Thymus (tissue), 11 donors: ENCODE measurements around the gene C5. TPM values are rescaled to one million over a fixed set of nuclear protein-coding genes. Genes with fewer than 3 reads are reported as not detected.

ENCODE experiments used
- DNase-seq, 9 donors: peaks; one replicate each; pipeline ENCODE4 v3.0.0-alpha.2; 2013; ENCODE audit warnings: low spot score in 9 of 9, low read depth in 6 of 9, missing footprints in 1 of 9
- H3K27ac ChIP-seq, 2 donors: one replicate each; pipeline ENCODE4 v1.5.1; 2013; ENCODE audit warnings: control low read depth in 1 of 2, low read depth in 1 of 2, low read length in 1 of 2, mild to moderate bottlenecking in 1 of 2, moderate library complexity in 1 of 2
- H3K27me3 ChIP-seq, 2 donors: one replicate each; pipeline ENCODE4 v1.5.1; 2013; ENCODE audit warnings: low read length in 1 of 2; ENCODE audit not compliant: control insufficient read depth in 2 of 2, insufficient read depth in 1 of 2
- H3K36me3 ChIP-seq, 2 donors: one replicate each; pipeline ENCODE4 v1.5.1; 2013; ENCODE audit warnings: low read length in 1 of 2, mild to moderate bottlenecking in 1 of 2, moderate library complexity in 1 of 2; ENCODE audit not compliant: control insufficient read depth in 2 of 2, insufficient read depth in 2 of 2
- H3K4me1 ChIP-seq, 2 donors: one replicate each; pipeline ENCODE4 v1.5.1; 2013; ENCODE audit warnings: low read length in 2 of 2; ENCODE audit not compliant: control insufficient read depth in 2 of 2, insufficient read depth in 2 of 2
- H3K4me3 ChIP-seq, 2 donors: one replicate each; pipeline ENCODE4 v1.5.1; 2013; ENCODE audit warnings: low read length in 2 of 2, control low read depth in 1 of 2, mild to moderate bottlenecking in 1 of 2
- H3K9me3 ChIP-seq, 2 donors: one replicate each; pipeline ENCODE4 v1.5.1; 2013; ENCODE audit warnings: low read length in 1 of 2, mild to moderate bottlenecking in 1 of 2; ENCODE audit not compliant: control insufficient read depth in 2 of 2, insufficient read depth in 1 of 2
- WGBS: extraction: QIAGEN DNeasy Blood & Tissue Kit; methylation state at CpG from one replicate; pipeline ENCODE4 v1.1.7; 2013; 5-methylcytosine and 5-hydroxymethylcytosine counted together
- polyA plus RNA-seq: library from polyadenylated mRNA; stranded (reverse); fragments of 200-250 nt; gene quantifications from one replicate; pipeline ENCODE4 v1.2.3, GENCODE V29; 2013
- total RNA-seq: library from RNA; stranded (reverse); fragments of 120-200 nt; gene quantifications from one replicate; pipeline ENCODE4 v1.2.4, GENCODE V29; 2013
- donor health status: healthy.

The C5 gene
- total and polyA plus RNA-seq, 2 donors, result 2.4 TPM

DNA sequence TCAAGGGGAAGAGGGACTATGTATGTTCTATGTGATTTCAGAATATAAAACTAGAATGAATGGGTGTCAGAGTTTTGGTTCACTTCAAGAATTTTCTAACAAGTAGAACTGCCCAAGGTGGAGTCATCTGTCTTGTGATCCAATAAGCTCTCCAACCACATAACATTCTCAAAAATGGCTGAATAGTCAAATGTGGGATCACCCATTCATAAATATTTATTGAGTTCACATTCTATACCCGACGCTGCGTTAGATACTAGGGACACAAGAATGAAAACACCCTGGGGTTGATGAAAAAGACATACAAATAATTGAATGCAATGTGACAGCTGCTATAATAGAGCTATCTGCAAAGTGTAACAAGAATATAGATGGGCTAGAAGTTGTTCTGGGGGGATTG, 88.1 kb downstream of the C5 start:
- DNase-seq, result no peak
- Histone ChIP-seq H3K27ac (no peak overlapping the region), H3K4me1 (no peaks in the 10 kb centered on the region), H3K27me3 (no peaks in the 10 kb centered on the region), H3K9me3 (no peaks in the 10 kb centered on the region), H3K36me3 (no peaks in the 10 kb centered on the region), H3K4me3 (no peak overlapping the region)
- WGBS, result 98% methylated on average over 3 of the region's 3 CpGs

- Histone ChIP-seq H3K9me3 (no peaks in the 10 kb centered on the region), H3K27me3 (no peaks in the 10 kb centered on the region), H3K4me3 (no peak overlapping the region), H3K36me3 (no peaks in the 10 kb centered on the region), H3K27ac (no peak overlapping the region), H3K4me1 (no peaks in the 10 kb centered on the region)
- DNase-seq, result no peak
- WGBS, result 94% methylated on average over 1 of the region's 1 CpG
Observed at GRCh38 chr9:120960001-120960400, 90.1 kb downstream of the C5 start.

GRCh38 chr9:120956862-120957261, 93.2 kb downstream of the C5 start:
- over 99% methylated on average over 3 of the region's 3 CpGs for WGBS
- no peaks in the 10 kb centered on the region for H3K9me3 ChIP-seq
- H3K4me3 ChIP-seq, result no peak overlapping the region
- no peaks in the 10 kb centered on the region for H3K36me3 ChIP-seq
- no peaks in the 10 kb centered on the region for H3K27me3 ChIP-seq
- no peak overlapping the region for H3K27ac ChIP-seq
- DNase-seq, result no peak
- H3K4me1 ChIP-seq, result no peaks in the 10 kb centered on the region

GRCh38 chr9:120951960-120952618, 98.0 kb downstream of the C5 start:
- H3K27me3 ChIP-seq, result no peaks in the 10 kb centered on the region
- H3K27ac ChIP-seq, result no peak overlapping the region
- no peaks in the 10 kb centered on the region for H3K4me1 ChIP-seq
- no peaks in the 10 kb centered on the region for H3K36me3 ChIP-seq
- 98% methylated on average over 9 of the region's 9 CpGs for WGBS
- H3K9me3 ChIP-seq, result no peaks in the 10 kb centered on the region
- no peak overlapping the region for H3K4me3 ChIP-seq
- DNase-seq, result no peak

GRCh38 chr9:120950421-120951388, 99.4 kb downstream of the C5 start:
- no peak overlapping the region for H3K4me3 ChIP-seq
- no peaks in the 10 kb centered on the region for H3K27me3 ChIP-seq
- no peaks in the 10 kb centered on the region for H3K9me3 ChIP-seq
- H3K27ac ChIP-seq, result no peak overlapping the region
- DNase-seq, result no peak
- WGBS, result 95% methylated on average over 8 of the region's 8 CpGs
- no peaks in the 10 kb centered on the region for H3K36me3 ChIP-seq
- H3K4me1 ChIP-seq, result no peaks in the 10 kb centered on the region

DNA sequence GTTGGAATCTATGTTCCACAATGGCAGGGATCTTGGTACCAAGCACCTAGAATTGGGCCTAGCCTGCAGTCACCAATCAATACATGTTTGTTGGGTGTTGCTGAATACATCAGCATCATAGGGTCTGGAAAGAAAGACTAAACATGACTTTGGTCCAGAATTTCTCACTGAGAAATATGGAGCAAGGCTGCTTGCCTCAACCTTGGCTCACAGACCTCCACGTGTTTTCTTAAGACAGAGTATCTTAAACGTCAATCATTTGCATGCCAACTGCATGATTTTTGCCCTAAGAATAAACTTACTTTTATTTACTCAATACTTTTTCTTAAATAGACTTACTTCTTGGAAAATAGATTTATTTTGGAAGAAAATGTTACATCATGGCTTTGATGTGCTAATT, 100.8 kb downstream of the C5 start:
- H3K4me1 ChIP-seq, result no peaks in the 10 kb centered on the region
- no peak overlapping the region for H3K4me3 ChIP-seq
- DNase-seq, result no peak
- no peaks in the 10 kb centered on the region for H3K36me3 ChIP-seq
- no peaks in the 10 kb centered on the region for H3K27me3 ChIP-seq
- H3K27ac ChIP-seq, result no peak overlapping the region
- WGBS, result 97% methylated on average over 2 of the region's 2 CpGs
- no peaks in the 10 kb centered on the region for H3K9me3 ChIP-seq

- DNase-seq, result no peak
- Histone ChIP-seq H3K9me3 (no peaks in the 10 kb centered on the region), H3K4me3 (no peak overlapping the region), H3K36me3 (no peaks in the 10 kb centered on the region), H3K4me1 (no peaks in the 10 kb centered on the region), H3K27ac (no peak overlapping the region), H3K27me3 (no peaks in the 10 kb centered on the region)
- WGBS, result 94% methylated on average over 1 of the region's 1 CpG
Observed at GRCh38 chr9:120948824-120949223, 101.3 kb downstream of the C5 start.

- Histone ChIP-seq H3K4me1 (no peaks in the 10 kb centered on the region), H3K9me3 (no peaks in the 10 kb centered on the region), H3K4me3 (no peak overlapping the region), H3K27me3 (no peaks in the 10 kb centered on the region), H3K36me3 (no peaks in the 10 kb centered on the region), H3K27ac (no peak overlapping the region)
- 99% methylated on average over 2 of the region's 2 CpGs for WGBS
- DNase-seq, result no peak
Observed at GRCh38 chr9:120947222-120947621, 102.9 kb downstream of the C5 start.

DNA sequence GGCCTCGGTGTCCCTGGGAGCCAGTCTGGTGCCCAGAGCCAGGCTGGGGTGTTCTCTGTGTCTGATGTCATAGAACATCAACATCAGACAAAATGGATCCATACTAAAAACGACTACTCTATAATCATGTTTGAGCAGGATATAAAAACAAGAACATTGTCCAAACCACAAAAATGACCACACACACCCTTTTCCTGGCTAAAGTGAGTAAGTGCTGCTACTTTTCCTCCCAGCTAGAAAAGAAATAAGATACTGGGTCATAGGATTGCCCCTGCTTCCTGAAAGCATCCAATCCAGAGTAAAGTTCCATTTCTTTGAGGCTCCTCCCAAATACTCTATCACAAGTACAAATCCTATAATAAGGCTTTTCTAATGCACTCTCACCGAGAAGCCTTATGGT, 103.8 kb downstream of the C5 start:
- no peak for DNase-seq
- H3K4me1 ChIP-seq, result no peaks in the 10 kb centered on the region
- H3K27me3 ChIP-seq, result no peaks in the 10 kb centered on the region
- no peaks in the 10 kb centered on the region for H3K9me3 ChIP-seq
- H3K27ac ChIP-seq, result no peak overlapping the region
- H3K4me3 ChIP-seq, result no peak overlapping the region
- 90% methylated on average over 3 of the region's 3 CpGs for WGBS
- H3K36me3 ChIP-seq, result no peaks in the 10 kb centered on the region
